ENCODE results near the gene SCN9A.

The SCN9A gene

DNA sequence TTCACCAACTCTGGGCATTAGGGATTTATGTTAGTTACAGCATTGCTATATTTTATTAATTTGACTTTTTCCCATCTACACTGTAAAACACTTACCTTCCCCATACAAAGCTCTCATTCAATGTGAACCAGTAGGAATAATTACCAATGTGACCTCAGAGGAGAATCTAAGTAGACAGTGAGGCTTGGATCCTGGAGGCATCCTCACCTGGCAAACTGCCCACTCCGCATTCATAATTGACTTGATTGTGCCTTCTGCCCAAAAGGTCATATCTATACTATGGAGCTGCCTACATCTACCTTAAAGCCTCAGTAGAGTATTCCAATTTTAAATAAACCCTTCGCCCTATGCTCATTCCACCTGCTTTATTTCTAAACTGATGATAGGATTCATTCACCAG, 202.5 kb downstream of the SCN9A start:
- ATAC-seq (no peak), DNase-seq (no peak)

DNA sequence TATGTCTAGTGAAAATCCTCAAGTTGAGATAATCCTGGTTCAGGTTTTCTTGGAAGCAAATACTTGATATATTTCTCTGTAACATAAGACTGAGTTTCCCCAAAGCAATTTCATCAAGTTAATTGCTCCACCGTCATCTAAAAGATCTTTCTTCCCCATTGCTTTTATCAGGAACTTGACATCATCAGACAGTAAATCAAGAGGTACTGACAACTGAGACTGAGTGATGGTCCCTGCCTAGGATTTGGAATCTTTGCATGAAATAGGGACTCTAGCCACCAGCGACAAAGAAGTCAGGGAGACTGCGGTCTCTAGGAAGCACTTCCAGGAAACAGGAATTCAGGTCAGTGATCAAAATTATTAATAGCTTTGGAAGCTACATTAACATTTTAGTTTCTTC, 204.5 kb downstream of the SCN9A start:
- DNase-seq, result no peak

DNA sequence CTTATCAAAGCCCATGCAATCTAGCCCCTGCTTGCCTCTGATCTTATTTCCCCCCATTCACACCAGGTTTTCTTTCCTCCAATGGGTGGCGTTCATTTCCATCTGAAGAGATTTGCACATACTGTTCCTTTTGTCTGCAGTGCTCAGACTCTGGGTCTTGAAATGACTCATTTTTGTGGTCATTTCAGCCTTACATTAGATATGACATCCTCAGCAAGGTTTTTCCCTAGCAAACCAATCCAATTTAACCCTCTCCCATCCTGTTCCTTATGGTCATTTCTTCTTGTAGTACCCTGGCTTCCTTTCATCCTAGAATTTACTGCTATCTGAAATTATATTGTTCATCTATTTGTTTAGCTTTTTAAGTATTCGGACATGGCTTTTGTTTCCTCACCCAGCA, 205.4 kb downstream of the SCN9A start:
- ATAC-seq (no peak), DNase-seq (no peak)

More for the DNA sequence above, 204.5 kb downstream of the SCN9A start:
- no peak for ATAC-seq

DNA sequence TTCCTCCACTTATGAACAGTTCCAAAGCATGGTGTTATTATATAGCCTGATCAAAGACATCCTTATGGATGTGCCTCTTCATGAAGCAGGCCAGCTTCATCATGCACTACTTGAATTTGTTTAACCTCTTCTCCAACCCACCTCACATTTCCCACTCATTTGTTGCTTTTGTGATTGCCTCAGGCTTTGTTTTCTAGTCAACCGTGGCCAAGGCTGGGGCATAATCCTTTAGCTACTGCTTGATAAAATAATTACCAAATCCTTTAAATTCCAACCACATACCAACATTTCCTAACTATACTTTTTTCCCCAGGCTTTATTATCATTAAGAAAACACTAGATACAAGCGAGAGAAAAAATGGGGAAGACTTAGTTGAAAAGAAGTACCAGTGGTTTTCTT, 208.3 kb downstream of the SCN9A start:
- DNase-seq (no peak), ATAC-seq (no peak)

DNA sequence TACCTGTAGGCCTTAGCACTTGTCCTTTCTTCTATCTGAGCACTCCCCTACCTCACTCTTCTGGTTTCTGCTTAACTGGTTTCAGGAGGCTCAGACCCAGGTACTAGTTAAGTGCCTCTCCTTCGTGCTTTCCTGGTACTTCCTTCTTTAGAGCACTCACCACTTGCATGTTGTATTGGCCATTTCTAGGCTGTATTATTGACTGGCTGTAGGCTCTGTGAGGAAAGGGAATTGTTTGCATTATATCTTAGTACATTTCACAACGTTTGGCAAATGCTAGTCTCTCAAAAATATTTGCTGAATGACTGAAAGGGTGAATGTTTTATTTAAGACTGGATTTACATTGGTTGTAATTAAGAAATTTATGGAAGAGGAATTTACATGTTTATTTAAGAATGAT, 212.0 kb downstream of the SCN9A start:
- DNase-seq (no peak), ATAC-seq (no peak)

DNA sequence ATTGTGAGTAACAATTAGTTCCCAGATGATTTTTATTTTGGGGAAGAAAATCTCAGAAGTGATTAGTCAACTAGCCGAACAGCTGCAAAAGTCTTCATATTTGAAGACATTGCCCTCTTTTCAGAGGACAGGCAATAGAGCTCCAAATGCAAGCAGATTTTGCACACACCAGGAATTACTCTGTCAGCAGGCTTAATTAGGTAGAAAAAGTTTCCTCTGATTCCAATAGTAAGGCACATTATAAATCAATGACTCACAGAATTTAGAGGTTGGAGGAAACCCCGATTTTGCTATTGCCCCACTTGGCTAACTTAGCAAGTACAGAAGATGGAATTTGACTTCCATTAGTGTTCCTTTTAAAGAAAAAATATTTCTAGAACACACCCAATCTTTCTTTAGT, 217.2 kb downstream of the SCN9A start:
- no peak for DNase-seq
- no peak for ATAC-seq

DNA sequence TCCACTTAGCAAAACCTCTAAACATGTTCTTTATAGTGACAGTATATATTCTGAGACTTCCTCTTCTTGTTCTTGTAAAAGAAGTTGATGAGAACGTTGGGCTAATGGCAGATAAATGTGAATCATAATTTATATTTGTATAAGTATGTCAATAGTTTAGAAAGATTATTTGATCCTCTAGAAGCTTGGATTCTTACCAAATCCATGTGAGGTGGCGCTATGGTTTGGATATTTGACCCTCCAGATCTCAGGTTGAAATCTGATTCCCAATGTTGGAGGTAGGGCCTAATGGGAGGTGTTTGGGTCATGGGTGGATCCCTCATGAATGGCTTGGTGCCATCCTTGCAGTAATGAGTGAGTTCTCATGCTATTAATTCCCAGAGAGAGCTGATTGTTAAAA, 218.2 kb downstream of the SCN9A start:
- DNase-seq (no peak), ATAC-seq (no peak)

DNA sequence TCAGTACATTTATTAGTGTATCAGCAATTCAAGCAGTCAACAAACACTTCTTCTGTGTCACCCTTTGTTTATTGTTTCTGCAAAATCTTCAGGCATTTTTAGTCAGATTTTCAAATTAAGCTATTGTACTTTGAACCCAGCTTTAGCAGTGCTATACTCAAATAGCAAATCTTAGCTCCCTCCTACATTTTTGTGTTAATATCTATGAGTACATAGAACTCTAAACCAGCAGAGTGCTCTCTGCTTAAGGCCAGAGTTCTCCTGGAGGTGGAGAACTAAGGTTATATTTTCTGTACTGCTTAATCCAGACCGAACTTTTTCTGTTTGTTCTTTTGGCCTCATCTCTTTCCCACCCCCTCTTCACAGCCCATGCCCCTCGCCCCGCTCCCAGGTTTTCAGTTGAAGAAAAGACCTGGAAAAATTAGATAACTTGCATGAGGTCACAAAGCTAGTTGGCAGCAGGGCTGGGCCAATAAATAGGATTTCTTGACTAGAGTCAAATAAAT, 218.7 kb downstream of the SCN9A start:
- no peak for ATAC-seq
- no peak for DNase-seq

DNA sequence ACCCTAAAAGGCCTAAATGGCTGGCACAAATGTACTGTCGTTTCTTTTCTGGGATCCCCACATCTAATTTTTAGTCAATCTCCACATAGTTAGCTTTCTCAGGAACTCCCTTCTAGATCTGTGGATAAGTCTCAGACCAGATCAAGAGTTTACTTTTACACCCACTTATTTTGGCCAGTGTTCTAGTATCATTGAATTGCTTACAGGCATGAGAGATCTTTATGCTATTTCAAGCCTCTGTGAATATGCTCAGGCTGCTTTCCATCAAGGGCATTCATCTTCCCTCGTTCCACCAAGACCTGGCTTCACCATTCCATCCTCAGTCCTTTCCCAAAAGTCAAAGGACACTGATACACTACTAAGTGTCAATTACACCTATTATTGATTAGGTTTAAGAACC, 220.2 kb downstream of the SCN9A start:
- DNase-seq, result no peak
- ATAC-seq, result no peak

DNA sequence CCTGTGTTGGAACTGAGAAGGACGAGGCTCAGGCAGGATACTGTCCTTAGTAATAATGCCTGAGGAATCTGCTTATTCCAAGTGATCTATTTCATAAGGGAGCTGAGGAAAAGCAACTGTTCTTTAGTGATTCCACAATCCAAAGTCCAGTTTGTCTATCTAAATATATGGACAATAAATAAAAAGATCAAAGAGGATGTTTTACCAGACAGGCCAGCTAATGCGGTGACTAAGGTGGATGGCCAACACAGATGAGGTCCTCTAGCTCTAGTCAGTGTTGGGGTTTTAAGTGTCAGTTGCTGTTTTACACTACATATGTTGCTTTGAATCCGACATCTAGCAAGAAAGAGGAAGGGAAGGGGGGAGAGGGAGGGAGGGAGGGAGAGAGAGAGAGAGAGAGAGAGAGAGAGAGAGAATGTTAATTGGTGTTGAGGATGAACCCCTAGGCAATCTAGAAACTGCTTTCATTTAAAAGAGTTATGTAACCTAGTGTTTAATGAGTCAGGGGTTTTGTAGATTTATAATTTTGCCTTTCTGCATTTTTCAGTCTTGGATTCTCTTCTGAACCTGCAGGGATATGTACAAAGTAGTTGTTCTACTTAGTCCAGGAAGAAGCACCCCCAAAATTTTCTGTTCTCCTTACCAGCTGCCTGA, 220.9 kb downstream of the SCN9A start:
- ATAC-seq (no peak), DNase-seq (no peak)

DNA sequence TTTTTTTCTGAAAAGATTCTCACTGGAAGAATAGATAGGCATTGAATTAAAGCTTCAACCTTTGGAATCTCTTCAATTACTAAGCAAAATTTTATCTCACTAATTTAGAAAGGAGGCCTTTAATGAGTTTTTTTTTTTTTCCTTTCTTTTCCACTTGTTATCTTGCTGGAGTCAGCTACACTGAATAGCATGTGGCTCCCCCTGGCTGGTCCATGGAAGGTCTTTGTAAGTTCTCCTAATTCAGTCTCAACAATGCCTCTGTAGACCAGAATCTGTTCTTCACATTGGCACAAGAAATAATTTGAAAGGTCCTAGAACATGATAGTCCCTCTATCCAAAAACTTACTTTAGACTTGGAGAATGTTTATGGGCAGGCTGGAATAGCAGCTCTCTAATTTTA, 223.7 kb downstream of the SCN9A start:
- ATAC-seq (no peak), DNase-seq (no peak)

DNA sequence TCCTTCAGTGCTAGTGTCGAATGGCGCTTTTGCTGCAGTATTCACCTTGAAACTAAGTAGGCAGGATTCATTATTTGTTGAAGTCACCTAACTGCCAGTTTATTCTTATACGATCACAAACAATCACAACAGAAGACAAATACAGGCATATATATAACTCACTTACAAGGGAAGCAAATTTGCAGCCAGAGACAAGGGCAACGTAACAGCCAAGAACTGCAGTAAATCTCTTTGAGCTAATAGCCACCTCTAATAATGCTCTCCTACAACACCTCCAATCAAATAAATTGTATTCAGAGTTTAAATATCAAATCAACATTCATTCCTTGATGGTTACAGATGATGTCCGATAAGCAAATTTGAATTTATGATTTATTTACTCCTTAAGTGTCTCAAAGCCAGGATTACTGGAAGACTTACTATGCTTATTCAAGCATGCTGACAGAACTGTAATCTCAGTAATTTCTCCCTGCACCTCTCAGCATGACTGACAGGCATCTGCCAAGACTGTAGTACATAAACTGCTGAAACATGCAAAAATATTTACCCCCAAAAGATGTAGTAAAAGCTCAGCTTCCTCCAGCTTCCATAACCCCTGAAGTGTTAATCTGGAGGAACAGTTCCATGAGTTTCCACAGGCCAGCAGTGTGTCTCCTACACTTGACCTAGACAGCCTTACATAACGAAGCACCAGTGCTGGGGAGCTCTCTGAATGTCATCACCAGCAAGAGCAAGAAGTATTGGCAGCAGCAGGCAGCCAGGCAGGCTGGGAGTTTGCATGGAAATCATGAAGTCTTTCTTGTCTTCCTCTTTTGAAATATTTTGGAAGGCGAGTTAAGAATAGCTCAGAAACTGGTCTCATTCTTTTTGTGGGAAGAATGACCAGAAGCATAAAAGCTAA, 227.0 kb downstream of the SCN9A start:
- no peak for DNase-seq
- no peak for ATAC-seq

DNA sequence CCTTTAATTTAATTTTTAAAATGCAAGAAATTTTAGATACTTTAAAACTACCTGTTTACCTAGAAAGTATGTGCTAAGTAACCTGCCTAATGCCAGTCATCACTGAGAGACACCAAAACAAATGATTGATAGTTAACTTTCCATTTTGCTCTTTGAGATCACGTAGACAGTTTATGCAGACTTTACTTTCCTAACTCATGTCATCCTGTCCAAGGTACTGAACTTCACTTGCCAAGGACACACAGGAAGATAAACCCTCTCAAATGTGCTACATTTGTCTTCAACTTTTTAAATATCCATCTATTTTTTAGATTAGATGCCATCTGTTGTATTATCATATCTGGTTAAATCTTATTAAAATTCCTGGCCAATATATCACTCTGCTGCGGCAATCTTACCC, 227.9 kb downstream of the SCN9A start:
- ATAC-seq, result no peak
- DNase-seq, result no peak
